GM18505 (cell line): ENCODE data around the gene FOXN4.

Experiments
- ATAC-seq: cut with Tn5 transposase; IDR thresholded peaks from one replicate; pipeline ENCODE4 v1.9.1; 2021; ENCODE audit not compliant: unreplicated experiment
- POLR2A ChIP-seq: IDR thresholded peaks from 4 replicates; pipeline ENCODE4 v1.6.1; 2011; ENCODE audit warnings: borderline replicate concordance; ENCODE audit not compliant: insufficient read depth, insufficient read length; ENCODE audit errors: extremely low read depth

FOXN4 gene

DNA sequence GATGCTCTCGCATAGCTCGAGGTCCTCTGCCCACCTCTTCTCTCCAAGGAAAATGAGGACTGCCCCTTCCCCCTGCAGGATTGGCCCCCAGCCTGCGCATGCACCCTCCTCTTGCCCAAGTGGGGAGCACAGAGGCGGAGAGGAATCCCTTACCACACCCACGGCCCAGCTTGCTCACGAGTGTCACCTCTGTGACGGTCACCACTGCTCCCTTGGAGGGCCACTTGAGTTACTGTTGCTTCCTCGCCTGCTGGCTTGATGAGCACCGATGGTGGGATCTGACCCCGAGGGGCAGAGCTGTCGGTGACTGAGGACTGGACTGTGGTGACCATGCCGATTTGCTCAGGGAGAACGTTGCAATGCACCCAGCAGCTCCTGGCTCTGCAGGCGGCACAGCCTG is 41.7 kb downstream of the FOXN4 start:
- no peak for TF ChIP-seq POLR2A
- ATAC-seq: no peak

DNA sequence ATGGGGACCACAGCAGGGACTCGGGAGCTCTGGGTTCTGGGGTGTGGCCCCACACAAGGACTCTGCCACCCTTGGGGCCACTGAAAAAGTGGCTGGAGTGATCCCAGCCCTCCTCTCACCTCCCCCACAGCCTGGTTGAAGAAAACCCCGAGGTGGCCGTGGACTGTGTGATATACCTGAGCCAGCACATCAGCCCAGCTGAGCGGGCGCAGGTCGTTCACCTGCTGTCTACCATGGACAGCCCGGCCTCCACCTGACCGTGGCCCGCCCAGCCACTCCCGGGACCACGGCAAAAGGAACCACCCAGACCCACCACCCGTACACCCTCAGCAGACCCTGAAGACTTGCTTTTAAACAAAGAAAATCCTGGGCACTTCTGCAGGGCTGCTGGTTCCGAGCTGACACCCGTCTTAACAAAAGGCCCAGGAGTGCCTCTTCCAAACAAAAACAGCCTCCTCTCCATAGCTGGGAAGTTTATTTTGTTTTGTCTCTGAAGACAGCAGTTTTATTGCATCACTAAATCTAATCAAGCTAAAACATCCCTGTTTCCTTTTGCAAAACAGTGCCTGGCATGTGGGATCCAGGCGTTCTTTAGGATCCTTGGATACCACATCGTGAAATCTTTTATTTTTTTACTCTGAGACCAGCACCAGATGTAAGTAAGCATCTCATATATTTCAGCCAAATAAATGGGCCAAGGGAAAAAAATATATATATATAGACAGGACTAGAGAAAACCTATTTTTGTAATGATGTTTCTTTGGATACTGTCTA is 42.8 kb downstream of the FOXN4 start:
- ATAC-seq: no peak
- no peak for TF ChIP-seq POLR2A

DNA sequence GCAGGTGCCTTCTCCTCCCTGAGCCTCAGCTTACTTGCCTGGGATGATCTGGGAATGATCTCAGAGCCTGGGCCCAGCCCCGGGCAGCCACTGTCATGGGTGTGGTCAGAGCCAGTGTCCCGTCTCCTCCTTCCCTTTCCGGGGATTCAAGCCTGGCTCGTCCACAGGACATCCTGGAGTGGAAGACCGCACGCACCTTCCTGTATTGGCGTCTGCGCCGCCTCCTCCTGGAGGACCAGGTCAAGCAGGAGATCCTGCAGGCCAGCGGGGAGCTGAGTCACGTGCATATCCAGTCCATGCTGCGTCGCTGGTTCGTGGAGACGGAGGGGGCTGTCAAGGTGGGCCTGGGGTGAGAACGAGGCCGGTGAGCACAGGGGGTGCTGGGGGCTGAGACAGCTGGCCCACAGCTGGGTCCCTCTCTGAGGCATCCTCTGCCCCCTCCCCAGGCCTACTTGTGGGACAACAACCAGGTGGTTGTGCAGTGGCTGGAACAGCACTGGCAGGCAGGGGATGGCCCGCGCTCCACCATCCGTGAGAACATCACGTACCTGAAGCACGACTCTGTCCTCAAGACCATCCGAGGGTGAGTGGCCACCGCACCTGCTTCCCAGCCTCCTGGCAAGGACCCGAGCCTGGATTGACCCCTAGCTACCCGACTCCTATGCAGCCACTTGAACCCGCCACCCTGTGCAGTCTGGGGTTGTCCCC is 44.0 kb downstream of the FOXN4 start:
- TF ChIP-seq POLR2A: no peak
- no peak for ATAC-seq

DNA sequence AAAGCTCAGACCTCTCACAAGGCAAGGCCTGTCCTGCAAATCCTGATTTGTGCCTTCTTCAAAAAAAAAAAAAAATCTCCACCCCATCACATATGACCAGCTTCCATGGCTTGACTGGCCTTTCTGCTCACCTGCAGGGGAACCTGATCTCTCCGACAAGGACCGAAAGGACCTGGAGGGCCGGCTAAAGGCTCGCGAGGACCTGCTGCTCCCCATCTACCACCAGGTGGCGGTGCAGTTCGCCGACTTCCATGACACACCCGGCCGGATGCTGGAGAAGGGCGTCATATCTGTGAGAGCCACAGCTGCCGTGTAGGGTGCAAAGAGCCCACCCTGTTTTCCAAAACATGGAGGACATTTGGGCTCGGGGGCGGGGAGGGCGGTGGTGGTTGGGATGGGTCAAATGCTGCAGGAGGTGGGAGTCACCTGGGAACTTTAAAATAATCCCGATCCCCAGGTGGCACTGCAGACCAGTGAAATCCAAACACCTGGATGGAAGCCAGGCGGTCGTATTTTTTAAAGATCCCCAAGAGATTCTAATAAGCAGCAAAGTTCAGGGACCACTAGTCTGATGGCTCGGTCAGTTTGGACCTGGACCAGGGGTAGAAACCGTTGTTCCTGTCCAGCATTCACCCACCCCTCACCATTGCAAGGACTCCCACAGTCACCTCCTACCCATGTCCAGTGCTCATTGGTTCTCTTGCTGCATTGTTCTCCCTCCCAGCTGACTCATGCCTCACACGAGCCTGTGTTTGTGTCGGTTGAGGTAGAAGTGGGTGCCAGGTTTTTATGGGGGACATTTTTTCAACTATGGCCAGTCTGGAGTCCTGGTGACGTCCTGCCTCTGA is 44.8 kb downstream of the FOXN4 start:
- no peak for TF ChIP-seq POLR2A
- ATAC-seq: no peak

DNA sequence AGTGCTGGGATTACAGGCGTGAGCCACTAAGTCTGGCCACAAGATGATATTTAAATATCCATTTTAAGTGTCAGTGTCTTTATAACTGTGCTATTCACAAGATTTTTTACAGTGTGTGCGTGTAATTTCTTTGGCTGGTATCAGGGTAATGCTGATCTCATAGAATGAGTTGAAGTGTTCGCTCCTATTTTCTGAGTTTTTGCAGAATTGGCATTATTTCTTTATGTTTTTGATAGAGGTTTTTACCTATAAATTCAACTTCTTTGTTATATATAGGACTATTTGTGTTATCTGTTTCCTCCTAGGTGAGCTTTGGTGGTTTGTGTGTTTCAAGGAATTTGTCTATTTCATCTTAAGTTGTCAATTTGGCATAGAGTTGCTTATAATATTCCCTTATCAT is 45.6 kb downstream of the FOXN4 start:
- no peak for TF ChIP-seq POLR2A
- ATAC-seq: no peak

DNA sequence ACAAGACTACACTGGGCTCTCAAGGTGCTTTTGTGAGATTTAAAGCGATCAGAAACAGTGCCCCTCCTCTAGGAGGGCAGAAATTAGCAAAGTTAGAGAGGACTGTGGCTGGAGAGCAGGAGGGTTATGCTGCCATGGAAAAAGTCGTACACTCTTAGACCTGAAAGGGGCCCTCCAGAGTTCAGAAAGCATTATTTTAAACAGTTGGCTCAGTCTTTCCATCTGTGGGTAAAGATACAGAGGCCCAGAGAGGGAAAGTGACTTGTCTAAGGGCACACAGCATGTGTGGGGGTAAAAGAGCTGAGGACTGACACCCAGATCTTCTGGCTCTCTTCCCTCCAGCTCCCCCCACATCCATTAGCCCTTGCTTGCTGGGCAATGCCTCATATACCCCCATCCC is 47.1 kb downstream of the FOXN4 start:
- ATAC-seq: no peak
- TF ChIP-seq POLR2A: no peak

DNA sequence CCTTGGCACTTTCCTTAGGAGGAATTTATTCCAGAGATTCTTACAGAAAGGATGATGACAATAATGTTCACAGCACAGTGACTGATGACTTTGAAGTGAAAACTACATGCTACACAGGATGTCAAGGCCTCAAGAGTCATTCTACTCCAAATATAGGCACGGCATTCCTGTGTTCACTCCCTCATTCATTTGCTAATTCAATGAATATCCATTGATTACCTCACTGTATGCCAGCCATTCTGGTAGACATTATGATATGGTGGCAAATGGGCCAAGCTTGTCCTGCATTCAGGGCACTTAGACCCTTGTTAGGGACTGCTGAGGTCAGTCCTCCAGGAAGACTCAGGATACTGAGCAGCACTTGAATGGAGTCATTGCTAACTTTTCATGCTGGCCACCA is 48.0 kb downstream of the FOXN4 start:
- no peak for ATAC-seq
- TF ChIP-seq POLR2A: no peak

DNA sequence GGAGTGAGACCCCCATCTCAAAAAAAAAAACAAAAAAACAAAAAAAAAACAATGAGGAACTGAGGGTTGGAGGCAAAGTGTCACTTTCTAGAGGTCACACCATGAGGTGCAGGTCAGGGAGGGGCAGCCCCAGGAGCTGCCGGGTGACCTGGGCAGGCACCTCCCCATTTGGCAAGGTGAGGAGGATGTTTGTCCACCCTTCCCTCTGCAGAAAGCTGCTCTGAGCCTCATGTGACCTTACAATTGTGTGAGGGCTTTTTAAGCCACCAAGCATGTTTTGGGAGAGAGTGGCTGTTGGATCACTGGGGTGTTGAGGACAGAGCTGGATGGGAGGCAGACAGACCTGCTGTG is 49.6 kb downstream of the FOXN4 start:
- TF ChIP-seq POLR2A: no peak
- no peak for ATAC-seq

DNA sequence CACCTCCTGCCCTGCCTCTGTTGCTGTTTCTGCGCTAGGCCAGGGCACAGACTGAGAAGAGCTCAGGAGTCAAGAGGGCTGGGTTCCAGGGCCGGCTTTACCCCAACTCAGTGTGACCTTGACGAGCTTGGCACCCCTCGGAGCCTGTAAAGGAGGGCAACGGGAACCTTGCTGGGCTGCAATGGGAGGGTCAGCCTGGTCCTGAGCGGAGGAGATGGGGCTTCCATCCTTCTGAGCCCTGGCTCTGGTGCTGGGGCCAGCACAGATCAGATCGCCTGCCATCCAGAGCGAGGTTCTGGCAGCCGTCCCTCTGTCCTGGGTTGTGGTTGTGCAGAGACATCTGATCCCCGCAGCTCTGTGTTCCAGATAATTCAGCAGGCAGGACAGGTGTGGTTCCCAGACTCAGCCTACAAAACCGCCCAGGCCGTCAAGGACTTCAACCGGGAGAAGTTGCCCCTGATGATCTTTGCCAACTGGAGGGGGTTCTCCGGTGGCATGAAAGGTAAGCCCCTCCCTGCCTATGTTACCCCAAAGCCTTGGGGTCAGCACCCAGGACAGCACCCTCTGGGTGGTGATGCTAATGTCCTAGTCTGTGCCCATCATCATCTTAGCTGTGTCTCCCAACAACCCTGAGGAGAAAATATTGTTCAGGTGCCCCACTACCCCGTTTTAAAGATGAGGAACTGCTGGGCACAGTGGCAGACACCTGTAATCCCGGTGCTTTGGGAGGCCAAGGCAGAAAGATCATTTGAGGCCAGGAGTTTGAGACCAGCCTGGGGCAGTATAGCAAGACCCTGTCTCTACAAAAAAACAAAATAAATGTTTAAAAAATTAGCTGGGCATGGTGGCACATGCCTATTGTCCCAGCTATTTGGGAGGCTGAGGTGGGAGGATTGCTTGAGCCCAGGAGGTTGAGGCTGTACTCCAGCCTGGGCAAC is 50.2 kb downstream of the FOXN4 start:
- no peak for TF ChIP-seq POLR2A
- no peak for ATAC-seq

DNA sequence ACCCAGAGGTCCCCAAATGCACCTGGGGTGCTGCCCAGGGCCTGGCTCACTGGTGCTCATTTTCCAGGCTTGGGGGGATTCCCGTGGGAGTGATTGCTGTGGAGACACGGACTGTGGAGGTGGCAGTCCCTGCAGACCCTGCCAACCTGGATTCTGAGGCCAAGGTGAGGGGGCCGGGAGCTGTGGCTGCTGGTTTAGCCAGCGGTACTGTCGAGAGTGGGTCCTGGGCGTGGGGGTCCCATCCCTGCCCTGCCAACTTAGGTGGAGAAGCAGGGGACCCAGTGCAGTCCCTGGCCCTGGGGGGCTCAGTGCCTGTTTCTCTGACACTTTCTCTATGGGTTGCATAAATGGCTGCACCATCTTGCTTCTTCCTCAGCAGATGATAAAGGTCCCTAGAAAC is 50.9 kb downstream of the FOXN4 start:
- ATAC-seq: no peak
- TF ChIP-seq POLR2A: no peak

DNA sequence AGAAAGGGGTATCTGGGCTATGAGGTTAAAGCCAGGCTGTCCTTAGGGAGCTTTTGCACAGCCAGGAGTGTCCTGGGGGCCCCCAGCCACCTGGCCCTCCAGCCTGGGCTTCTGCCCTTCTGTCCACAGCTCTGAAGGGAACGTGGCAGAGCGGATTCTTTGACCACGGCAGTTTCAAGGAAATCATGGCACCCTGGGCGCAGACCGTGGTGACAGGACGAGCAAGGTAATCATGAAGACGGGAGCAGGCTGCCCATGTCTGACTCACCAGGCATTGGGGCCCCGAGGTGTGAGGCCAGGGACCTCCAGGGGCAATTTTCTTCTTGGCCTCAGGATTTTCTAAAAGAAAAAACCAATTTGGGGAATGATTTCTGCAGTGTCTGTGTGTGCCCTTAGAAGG is 53.1 kb downstream of the FOXN4 start:
- ATAC-seq: no peak
- TF ChIP-seq POLR2A: no peak

DNA sequence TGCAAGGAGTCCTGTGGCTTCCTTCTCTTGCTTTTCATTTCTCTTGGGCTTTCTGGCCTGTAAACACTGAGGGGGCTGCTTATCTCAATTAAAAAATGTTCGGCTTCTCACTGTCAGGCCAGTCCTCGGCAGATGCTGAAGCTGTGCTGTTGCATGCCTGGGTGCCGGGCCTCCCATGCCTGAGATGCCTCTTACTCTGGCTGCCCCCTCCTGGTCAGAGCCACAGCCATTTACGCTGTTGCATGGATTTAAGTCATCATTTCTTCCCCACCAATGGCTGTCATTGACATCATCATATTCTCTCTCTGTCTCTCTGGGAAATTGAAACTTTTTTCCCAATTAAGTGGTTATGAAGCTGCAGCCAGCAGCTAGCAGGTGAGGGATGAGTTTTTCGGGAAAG is 53.7 kb downstream of the FOXN4 start:
- TF ChIP-seq POLR2A: no peak
- ATAC-seq: no peak

DNA sequence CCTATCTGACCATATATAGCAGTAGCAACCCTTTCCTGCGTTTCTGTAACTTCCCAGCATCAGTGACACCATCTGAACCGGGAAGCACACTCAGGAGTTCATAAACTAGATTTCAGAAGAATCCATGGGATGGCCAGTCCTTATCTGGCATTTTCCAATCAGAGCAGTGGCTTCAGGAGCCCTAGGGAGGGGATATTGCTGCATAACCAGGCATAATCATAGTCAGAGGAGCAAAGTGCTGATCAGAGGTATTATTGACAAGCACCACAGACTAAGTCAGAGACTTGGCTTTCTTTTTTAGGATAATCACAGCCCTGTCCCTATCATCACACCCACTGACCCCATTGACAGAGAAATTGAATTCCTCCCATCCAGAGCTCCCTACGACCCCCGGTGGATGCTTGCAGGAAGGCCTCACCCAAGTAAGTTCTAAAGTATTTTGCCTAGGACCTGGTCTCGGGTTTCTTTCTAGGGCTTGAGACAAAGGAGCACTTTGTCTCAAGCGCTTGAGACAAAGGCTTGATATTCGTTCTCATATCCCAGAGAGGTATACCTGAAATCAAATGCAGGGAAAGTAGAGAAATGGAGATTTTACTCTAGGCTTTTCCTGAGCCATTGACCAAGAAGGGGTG is 55.1 kb downstream of the FOXN4 start:
- TF ChIP-seq POLR2A: no peak

DNA sequence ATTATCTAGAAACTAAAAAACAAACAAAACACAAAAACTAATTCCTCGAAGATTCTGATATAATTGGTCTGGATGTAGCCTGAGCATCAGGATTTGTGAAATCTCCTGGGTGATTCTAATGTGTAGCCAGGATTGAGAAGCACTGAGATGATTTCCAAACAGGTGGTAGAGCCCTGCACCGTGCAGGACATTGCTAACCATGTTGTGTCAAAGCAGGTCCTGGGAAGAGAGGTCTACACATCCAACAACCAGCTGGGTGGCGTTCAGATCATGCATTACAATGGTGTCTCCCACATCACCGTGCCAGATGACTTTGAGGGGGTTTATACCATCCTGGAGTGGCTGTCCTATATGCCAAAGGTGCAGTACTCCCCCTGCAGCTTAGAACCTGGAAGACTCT is 56.3 kb downstream of the FOXN4 start:
- TF ChIP-seq POLR2A: no peak
- ATAC-seq: no peak

More for the DNA sequence above, 55.1 kb downstream of the FOXN4 start:
- no peak for ATAC-seq
